GM23248 (cell line): Measurements from ENCODE around the gene TYW1B.
"Not testable (repeated sequence)": the region's sequence is repeated elsewhere in the genome, so short reads cannot be mapped to it uniquely, and the experiment has no call there.

Source experiments
- EZH2 ChIP-seq: fragments of 200-600 bp; sonication (generic); IDR thresholded peaks from 2 replicates; pipeline ENCODE4 v1.6.1; 2018; ENCODE audit warnings: antibody characterized with exemption, mild to moderate bottlenecking; ENCODE audit not compliant: insufficient read depth, poor library complexity, severe bottlenecking
- EZH2phosphoT487 ChIP-seq: fragments of 200-600 bp; sonication (generic); IDR thresholded peaks from 2 replicates; pipeline ENCODE4 v1.6.1; 2018; ENCODE audit warnings: antibody characterized with exemption, moderate library complexity, mild to moderate bottlenecking, low read depth; ENCODE audit not compliant: insufficient read depth

DNA sequence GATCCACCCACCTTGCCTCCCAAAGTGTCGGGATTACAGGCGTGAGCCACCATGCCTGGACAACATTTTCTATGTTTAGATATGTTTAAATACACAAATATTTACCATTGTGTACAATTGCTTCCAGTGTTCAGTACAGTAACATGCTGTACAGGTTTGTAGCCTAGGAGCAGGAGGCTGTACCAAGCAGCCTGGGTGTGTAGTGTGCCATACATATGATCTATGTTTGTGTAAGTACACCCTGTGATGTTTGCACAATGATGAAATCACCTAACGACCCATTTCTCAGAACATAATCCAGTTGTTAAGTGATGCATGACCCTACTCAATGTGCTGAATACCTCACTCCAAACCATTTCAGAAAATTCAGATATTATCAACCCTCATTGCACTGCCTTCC, 297.0 kb downstream of the TYW1B start:
- not testable (repeated sequence) for TF ChIP-seq EZH2, EZH2phosphoT487
